ENCODE results near the gene ZNF182.
"Not testable (repeated sequence)": the region's sequence is repeated elsewhere in the genome, so short reads cannot be mapped to it uniquely, and the experiment has no call there.

Gene ZNF182

GRCh38 chrX:48003758-48004457 lies at the start of gene ZNF182:
Gene ZNF182 (minus strand): TSS chrX:48003989. CDS start chrX:48002609, 1,380 bp downstream.
- DNase-seq, result peak; percentile 84

- no peak for DNase-seq
Observed at GRCh38 chrX:48046846-48047245, 43.1 kb upstream of the ZNF182 start.

- DNase-seq, result no peak
Observed at GRCh38 chrX:48045410-48046311, 41.9 kb upstream of the ZNF182 start.

GRCh38 chrX:48043056-48043455 lies 39.3 kb upstream of the ZNF182 start:
- no peak for DNase-seq

GRCh38 chrX:48035891-48036290 lies 32.1 kb upstream of the ZNF182 start:
- DNase-seq, result no peak

- DNase-seq, result not testable (repeated sequence)
Observed at GRCh38 chrX:48030641-48031173, 26.9 kb upstream of the ZNF182 start.

GRCh38 chrX:48030237-48030636 lies 26.4 kb upstream of the ZNF182 start:
- DNase-seq, result no peak

- no peak for DNase-seq
Observed at GRCh38 chrX:48028091-48028490, 24.3 kb upstream of the ZNF182 start.

GRCh38 chrX:48027545-48027944 lies 23.8 kb upstream of the ZNF182 start:
- not testable (repeated sequence) for DNase-seq

GRCh38 chrX:48025561-48025960 lies 21.8 kb upstream of the ZNF182 start:
- peak; percentile 48 for DNase-seq

GRCh38 chrX:48022738-48023137 lies 18.9 kb upstream of the ZNF182 start:
- no peak for DNase-seq

GRCh38 chrX:48022100-48022499 lies 18.3 kb upstream of the ZNF182 start:
- DNase-seq, result no peak

- DNase-seq, result peak; percentile 71
Observed at GRCh38 chrX:48021026-48021900, 17.5 kb upstream of the ZNF182 start.

- DNase-seq, result not testable (repeated sequence)
Observed at GRCh38 chrX:48020472-48020871, 16.7 kb upstream of the ZNF182 start.

- DNase-seq, result not testable (repeated sequence)
Observed at GRCh38 chrX:48019892-48020291, 16.1 kb upstream of the ZNF182 start.

GRCh38 chrX:48016583-48017310 lies 13.0 kb upstream of the ZNF182 start:
- DNase-seq, result not testable (repeated sequence)

- not testable (repeated sequence) for DNase-seq
Observed at GRCh38 chrX:48009445-48009960, 5.7 kb upstream of the ZNF182 start.

- not testable (repeated sequence) for DNase-seq
Observed at GRCh38 chrX:48006688-48007087, 2.9 kb upstream of the ZNF182 start, which contains the start of gene SPACA5. Gene SPACA5 (plus strand): TSS chrX:48006988. CDS start chrX:48007803, 815 bp downstream.

- DNase-seq, result no peak
Observed at GRCh38 chrX:48003367-48003757, 427 bp downstream of the ZNF182 start.

- no peak for DNase-seq
Observed at GRCh38 chrX:48002929-48003328, 860 bp downstream of the ZNF182 start.

GRCh38 chrX:48002319-48002718 lies 1.5 kb downstream of the ZNF182 start:
- no peak for DNase-seq

GRCh38 chrX:48001260-48001659 lies 2.5 kb downstream of the ZNF182 start:
- no peak for DNase-seq
